ENCODE data around the gene PAX5.

Gene PAX5

GRCh38 chr9:37046683-37047082 is 12.6 kb upstream of the PAX5 start:
- POLR2A ChIA-PET: no interaction called here
- Histone ChIP-seq H3K4me1 (ENCODE audit: control insufficient read depth, insufficient read depth, low read length) (no peaks in the 10 kb centered on the region), H3K4me3 (ENCODE audit: low read depth, low read length) (no peak overlapping the region), H3K9me3 (ENCODE audit: control insufficient read depth, insufficient read depth, low read depth, low read length) (no peaks in the 10 kb centered on the region), H3K36me3 (ENCODE audit: control insufficient read depth in 2 of 2, insufficient read depth in 1 of 2, low read length in 2 of 2) (no peaks in the 10 kb centered on the region), H3K27ac (ENCODE audit: extremely low read depth, low read depth, low read length) (no peak overlapping the region)
- CTCF ChIA-PET: interaction anchor here (0.8 kb wide), 1 partner anchor 9 kb away, joined by 5 read pairs; no protein-coding TSS in a partner anchor
- no peak for TF ChIP-seq REST (tag by site-specific recombination; IDR thresholded peaks at IDR 0.05)
- TF ChIP-seq ZNF266 (tag by site-specific recombination; IDR thresholded peaks at IDR 0.05; ENCODE audit: low read depth): no peak
- no peak for TF ChIP-seq BCL11B (tag by site-specific recombination; IDR thresholded peaks at IDR 0.05; ENCODE audit: low read depth)

GRCh38 chr9:37042421-37042820 is 8.4 kb upstream of the PAX5 start:
- no peaks in the 10 kb centered on the region for H3K36me3 ChIP-seq (ENCODE audit: control insufficient read depth in 2 of 2, insufficient read depth in 1 of 2, low read length in 2 of 2)
- H3K27ac ChIP-seq (ENCODE audit: extremely low read depth, low read depth, low read length): no peak overlapping the region
- ChIA-PET POLR2A (interaction anchor here (0.6 kb wide), 1 partner anchor 24 kb away, joined by 8 read pairs; no protein-coding TSS in a partner anchor), CTCF (interaction anchor here (1.6 kb wide), 1 partner anchor 170 kb away, joined by 4 read pairs; no protein-coding TSS in a partner anchor)
- H3K9me3 ChIP-seq (ENCODE audit: control insufficient read depth, insufficient read depth, low read depth, low read length): no peaks in the 10 kb centered on the region
- H3K4me3 ChIP-seq (ENCODE audit: low read depth, low read length): no peak overlapping the region
- no peaks in the 10 kb centered on the region for H3K4me1 ChIP-seq (ENCODE audit: control insufficient read depth, insufficient read depth, low read length)
- TF ChIP-seq ZNF747 (tag by site-specific recombination; IDR thresholded peaks at IDR 0.05) (no peak), ZNF169 (tag by site-specific recombination; IDR thresholded peaks at IDR 0.05) (no peak), PRDM10 (tag by site-specific recombination; IDR thresholded peaks at IDR 0.05) (no peak), ZNF239 (tag by site-specific recombination; IDR thresholded peaks at IDR 0.05) (no peak), ZNF510 (tag by site-specific recombination; IDR thresholded peaks at IDR 0.05; ENCODE audit: insufficient replicate concordance) (no peak), ZNF398 (tag by site-specific recombination; IDR thresholded peaks at IDR 0.05) (no peak), SP3 (tag by site-specific recombination; IDR thresholded peaks at IDR 0.05) (no peak), MZF1 (tag by site-specific recombination; IDR thresholded peaks at IDR 0.05; ENCODE audit: borderline replicate concordance) (no peak), REPIN1 (tag by site-specific recombination; IDR thresholded peaks at IDR 0.05; ENCODE audit: low read depth) (no peak), PRDM1 (tag by site-specific recombination; IDR thresholded peaks at IDR 0.05) (no peak), ZNF623 (tag by site-specific recombination; IDR thresholded peaks at IDR 0.05) (no peak)

All from HEK293 (cell line).